GM18499 (cell line): ENCODE data around the gene PXDC1.
"Not testable (repeated sequence)": the region's sequence is repeated elsewhere in the genome, so short reads cannot be mapped to it uniquely, and the experiment has no call there.

Experiments
- ATAC-seq: cut with Tn5 transposase; IDR thresholded peaks from one replicate; pipeline ENCODE4 v1.9.1; 2021; ENCODE audit warnings: moderate number of reproducible peaks; ENCODE audit not compliant: insufficient read depth, unreplicated experiment

PXDC1 gene

DNA sequence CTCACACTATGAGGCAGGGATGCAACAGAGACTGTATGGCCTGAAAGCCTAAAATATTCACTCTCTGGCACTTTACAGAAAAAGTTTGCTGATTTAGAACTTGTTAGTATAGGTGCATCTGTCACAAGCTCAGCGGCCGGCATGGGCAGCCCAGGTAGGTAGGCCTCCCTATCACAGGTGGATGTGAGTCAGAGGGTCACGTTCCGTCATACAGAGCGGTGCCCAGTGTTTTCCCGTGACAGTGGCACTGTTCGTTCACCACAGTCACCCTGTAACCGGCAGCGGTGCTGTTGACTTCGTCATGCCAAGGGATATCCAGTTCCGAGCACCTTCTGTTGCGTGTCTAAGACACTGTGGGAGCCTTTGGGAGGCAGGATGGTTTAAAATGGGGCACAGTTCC, 32.9 kb upstream of the PXDC1 start:
- no peak for ATAC-seq

DNA sequence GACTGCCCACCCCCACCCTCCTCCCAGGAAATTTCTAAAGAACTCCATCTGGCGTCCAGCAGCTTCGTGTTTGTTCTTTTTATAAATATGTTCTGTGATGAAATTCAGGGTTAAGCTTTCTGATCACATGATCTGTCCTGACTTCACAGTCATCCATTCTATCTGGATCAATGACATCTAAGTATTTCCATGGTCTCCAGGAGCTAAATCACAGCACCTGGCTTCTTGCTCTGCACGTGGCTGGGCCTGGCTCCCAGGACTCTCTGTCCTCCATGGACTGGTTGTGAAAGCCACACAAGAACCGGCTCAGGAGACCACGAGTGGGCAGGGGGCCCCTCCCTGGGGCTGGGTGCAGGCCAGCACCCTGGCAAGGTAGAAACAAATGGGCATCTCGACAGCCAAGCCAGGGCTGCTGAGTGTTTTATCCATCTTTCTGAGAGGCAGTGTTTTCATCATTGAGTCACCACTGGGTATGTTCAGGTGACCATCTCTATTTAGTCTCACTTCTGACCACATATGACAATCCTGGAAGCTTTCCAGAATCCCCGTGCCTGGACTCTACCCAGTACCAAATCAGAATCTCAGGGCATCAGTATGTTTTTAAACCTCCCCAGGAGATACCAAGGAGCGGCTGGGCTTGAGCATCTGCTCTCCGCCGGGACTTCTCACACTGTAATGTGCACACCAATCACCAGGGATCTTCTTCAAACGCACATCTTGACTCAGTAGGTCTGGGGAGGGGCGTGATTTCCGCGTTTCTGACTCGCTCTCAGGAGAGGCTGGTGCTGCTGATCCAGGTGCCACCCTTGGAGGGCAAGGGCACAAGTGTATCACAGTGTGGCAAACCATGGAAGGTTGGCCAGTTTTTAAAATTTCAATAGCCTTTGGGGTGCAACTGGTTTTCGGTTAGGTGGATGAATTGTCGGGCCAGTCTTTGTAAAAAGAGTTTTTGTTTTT, 31.6 kb upstream of the PXDC1 start:
- no peak for ATAC-seq

DNA sequence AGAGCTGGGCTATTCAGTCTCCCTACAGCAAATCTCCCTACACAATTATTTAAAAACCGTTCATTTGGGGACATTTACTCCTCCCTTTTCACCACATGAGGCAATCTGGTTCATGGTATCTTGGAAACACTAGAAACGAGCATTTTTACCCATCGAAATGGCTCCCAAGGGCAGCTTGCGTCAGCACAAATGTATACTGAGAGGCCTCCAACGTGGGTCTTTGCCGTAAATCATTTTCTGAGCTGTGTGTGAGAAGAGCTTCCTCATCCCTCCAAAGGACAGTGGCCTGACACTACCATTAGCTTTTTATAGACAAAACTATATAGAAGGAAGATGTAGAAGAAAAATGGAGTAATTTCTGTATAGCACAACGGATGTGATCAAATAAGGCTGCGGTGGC, 30.0 kb upstream of the PXDC1 start:
- no peak for ATAC-seq

DNA sequence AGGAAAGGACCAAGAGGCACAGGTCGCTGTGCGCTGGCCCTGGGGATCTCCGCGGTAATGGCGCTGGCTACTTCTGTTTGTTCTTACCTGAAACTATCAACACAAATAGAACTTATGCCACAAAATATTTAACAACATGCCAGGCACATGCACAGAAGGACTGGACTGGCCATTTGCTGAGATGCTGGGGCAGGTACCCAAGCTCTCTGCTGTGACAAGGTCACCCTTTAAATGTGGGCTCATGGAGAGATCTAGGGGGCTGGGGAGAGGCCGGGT, 28.0 kb upstream of the PXDC1 start:
- ATAC-seq, result no peak

DNA sequence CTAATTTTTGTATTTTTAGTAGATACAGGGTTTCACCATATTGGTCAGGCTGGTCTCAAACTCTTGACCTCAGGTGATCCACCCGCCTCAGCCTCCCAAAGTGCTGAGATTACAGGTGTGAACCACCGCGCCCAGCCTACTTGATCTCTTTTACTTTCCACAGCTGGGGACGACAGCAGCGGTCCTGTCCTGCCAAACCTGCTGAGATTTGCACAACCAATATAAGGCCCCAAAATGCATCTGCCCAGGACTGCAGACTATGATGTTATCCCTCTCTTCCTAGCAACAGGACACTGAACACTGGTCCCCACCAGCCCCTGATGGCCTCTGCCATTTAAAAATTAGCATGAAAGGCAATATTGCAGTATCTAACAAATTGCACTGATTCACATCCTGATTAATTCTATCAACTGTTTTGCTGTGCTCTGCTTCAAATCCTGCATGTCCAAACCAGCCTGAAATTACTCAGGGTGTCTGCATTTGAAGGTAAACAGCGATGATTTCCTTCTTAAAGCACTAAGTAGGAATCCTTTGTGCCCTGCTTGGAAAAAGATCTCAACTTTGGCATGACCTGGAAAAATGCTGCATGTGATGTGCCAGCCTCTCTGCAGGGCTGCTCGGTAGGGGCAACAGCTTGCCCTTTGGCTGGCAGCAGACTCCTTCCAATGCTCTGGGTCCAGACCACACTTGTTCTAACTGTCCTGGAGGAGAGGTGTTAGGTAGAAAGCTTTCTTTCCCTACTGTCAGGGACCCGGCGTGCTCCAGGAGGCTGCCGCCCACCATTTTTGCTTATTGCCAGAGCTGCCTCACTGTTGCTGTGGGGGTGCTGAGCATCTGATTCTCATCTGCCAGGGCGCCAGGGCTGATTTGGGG, 27.4 kb upstream of the PXDC1 start:
- ATAC-seq, result no peak

DNA sequence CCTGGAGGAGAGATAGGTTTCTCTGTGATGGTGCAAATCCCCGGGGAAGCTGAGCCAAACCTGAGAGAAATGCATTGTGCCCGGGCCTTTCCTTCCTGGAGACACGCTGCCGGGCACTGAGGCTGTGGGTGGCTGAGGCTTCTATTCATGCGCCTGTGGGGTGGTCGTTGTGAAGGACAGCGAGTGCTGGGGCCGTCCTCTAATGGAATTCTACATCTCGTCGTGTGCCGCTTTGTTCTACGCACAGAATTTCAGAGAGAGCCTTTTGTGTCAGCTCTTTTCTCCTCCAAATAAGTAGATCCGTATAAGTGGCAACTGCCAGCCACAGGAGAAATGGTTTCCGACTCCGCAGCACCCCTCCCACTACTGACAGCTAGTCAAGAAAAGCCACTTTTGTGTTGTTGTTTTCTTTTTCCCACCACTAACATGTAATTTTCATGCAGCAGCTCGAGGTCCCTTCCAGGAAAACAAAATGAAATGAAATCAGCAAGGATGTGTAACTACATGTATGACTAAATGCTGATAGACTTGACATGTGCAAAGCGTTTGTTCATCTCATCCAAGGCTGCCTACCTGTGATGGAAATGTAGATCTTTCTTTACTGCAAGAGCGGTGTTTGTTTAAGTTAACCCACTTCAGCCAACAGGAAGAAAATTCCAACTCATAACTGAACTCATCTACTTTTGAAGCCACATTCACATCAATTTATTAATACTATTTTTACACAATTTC, 26.4 kb upstream of the PXDC1 start:
- no peak for ATAC-seq

DNA sequence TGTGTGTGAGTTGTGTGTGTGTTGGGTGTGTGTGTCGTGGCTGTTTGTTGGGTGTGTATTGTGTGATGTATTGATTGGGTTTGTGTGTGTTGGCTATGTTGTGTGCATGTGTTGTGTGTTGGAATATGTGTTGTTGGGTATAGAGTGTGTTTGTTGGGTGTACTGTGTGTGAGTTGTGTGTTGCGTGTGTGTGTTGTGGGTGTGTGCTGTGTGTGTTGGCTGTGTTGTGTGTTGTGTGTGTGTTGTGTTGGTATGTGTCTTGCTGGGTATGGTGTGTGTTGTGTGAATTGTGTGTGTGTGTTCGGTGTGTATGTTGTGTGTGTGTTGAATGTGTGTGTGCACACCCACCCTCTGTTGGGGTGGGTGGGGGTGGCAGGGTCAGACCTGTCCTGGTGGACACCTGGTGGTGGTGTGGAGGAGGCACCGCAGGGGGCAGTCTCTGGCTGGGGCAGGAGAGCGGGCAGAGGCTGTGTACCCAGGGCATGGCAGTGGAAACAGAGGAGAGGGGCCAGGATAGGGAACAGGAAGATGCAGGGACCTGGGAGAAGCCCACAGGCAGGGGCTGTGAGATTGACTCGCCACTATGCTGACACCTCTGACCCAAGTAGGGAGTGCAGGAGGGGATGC, 25.5 kb upstream of the PXDC1 start:
- no peak for ATAC-seq

DNA sequence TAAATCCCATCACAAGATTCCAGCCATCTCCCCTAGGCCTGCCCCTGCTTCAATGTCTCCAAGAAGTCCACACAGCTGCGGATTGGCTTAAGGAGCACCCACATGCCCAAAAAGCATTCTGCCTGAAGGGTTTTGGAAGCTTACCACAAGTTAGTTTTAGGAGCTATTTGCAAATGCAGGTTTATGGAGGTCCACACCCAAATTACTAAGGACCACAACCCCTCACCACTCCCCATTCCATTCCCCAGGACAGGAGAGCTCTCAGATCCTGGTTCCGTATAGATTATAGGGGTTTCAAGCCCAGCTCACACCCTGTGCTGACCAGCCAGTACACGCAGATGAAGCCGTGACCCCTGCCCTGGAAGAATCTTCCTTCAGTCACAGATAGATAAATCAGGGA, 24.3 kb upstream of the PXDC1 start:
- no peak for ATAC-seq

DNA sequence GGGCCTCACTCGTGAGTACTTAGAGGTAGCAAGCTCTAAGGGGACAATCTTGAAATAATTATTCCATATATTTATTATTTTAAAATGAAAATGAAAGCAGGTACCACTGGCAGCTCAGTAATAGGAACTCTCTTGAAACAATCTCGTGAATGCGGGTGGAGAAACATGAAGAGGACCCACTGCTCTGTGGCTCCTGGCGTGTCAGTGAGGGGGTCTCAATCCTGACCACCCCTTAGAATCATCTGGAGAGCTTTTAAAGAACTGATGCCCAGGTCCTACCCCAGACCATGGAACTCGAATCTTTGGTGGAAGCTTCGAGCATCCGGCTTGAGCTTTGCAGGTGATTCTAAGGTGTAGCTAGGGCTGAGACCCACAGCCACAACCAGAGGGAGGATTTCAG, 23.9 kb upstream of the PXDC1 start:
- no peak for ATAC-seq

DNA sequence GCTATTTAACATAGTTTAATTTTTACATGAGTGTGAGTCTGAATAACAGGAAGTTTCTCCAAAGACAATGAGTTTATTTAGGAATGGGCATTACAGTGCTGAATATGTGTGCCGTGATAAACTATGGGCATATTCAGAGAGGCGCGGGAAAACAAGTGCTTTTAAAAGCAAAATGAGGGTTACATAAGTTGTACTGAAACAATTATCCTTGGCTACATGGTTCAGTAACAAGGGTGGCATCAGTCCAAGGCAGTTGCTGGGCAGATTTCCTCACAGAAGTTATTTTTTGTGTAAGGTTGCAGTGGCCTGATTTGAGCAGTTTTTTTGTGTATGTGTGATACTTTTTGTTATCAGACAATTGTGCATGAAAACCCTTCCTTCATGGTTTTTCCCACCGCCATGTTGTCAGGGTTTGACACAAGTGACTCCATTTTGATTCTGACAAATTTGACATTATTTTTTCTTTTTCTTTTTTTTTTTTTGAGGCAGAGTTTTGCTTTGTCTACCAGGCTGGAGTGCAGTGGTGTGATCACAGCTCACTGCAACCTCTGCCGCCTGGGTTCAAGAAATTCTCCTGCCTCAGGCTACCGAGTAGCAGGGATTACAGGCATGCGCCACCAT, 22.3 kb upstream of the PXDC1 start:
- ATAC-seq, result no peak

DNA sequence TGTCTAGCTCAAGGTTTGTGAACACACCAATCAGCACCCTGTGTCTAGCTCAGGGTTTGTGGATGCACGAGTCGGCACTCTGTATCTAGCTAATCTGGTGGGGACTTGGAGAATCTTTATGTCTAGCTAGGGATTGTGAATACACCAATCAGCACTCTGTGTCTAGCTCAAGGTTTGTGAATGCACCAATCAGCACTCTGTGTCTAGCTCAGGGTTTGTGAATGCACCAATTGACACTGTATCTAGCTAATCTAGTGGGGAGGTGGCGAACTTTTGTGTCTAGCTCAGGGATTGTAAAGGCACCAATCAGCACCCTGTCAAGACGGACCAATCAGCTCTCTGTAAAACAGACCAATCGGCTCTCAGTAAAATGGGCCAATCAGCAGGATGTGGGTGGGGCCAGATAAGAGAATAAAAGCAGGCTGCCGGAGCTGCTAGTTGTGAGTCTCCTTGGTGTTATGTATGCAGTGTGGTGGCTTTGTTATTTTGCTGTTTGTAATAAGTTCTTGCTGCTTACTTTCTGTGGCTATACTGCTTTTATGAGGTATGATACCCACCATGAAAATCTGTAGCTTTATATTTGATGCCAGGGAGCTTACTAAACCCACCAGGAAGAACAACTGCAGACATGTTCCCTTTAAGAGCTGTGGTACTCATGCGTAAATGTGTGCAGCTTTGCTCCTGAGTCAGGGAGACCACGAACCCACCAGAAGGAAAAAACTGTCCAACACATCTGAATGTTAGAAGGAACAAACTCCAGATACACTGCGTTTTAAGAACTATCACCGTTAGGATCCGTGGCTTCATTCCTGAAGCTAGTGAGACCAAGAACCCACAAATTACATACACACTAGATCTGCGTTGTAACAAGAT, 20.9 kb upstream of the PXDC1 start:
- ATAC-seq, result not testable (repeated sequence)

DNA sequence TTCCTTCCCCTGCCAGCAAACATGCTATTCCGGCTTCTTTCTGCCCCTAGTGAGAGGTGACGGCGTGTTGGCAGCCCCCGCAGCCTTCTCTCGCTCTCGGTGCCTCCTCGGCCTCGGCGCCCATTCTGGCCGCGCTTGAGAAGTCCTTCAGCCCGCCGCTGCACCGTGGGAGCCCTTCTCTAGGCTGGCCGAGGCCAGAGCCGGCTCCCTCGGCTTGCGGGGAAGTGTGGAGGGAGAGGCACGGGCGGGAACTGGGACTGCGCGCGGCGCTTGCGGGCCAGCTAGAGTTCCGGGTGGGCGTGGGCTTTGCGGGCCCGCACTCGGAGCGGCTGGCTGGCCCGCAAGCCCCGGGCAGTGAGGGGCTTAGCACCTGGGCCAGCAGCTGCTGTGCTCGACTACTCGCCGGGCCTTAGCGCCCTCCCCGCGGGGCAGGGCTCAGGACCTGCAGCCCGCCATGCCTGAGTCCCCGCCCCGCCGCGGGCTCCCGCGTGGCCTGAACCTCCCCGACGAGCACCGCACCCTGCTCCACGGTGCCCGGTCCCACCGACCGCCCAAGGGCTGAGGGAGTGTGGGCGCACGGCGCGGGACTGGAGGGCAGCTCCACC, 20.0 kb upstream of the PXDC1 start:
- ATAC-seq, result no peak

DNA sequence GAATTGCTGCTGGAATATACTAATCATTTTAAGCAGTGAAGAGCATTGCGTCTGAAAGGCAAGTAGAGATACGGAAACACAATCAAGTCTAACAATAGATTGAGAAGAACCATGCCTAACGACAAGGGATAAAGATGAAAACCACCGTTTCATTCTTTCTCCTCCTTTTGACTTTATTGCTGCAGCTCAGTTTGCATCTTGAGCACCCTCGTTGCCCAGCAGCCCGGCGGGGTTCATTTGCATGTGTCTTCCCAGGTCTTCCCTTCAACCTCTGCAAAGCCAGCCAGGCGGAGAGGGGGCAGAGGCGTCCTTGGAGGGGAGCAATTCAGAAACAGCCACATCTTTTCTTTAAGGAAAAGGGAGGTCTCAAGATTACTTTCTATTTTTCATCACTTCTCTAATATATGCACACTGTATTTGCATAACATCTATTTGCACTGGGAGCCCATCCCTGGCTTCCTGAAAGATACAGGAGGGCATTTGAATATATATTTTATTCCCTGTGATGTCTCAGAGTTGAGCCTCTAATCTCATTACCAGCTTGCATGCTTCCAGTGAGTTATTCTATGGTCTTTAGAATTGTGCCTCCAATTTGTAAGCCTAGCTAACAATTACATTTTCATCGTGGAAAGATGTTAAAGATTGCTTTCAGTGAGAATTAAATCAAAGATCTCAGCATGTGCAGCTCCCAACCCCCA, 18.7 kb upstream of the PXDC1 start:
- ATAC-seq, result no peak

DNA sequence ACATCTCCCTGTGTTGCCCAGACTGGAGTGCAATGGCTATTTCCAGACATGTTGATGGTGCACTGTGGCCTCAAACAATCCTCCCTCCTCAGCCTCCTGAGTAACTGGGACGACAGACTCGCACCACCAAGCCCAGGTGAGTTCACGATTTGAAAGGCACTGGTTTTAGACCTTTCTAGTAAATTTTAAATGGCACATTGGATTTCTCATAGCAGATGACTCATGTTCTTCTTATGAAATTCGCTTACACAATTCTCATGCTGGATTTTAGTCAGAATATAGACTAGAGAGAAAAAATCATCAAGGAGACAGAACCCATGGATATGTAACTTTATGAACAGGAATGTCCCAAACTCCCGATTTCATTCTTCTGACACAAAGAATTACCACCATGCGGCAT, 18.1 kb upstream of the PXDC1 start:
- ATAC-seq, result no peak

DNA sequence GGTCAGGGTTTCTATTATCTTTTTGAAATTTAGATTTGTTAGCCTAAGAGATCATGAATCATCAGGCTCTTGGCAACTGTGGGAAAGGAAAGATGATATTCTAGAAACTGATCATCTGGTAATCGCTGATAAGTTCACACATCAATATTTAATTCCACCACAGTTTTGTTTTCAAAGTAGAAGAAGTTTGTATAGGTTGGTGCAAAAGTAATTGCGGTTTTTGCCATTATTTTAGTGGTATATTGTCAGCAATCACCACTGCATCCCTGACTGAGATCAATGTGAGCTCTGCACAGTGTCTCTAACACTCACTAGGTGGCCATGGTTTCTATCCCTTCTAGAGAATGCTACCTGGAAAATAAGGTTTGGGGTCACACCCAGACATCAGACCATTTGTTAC, 17.0 kb upstream of the PXDC1 start:
- no peak for ATAC-seq

DNA sequence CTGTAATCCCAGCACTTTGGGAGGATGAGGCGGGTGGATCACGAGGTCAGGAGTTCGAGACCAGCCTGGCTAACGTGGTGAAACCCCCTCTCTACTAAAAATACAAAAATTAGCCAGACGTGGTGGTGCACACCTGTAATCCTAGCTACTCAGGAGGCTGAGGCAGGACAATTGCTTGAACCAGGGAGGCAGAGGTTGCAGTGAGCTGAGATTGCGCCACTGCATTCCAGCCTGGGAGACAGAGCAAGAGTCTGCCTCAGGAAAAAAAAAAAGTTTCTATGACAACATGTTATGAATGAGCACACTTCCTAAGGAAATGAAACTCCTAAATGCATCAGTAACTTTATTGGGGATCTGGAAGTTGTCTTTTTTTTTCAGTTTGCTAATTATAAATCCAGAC, 16.0 kb upstream of the PXDC1 start:
- not testable (repeated sequence) for ATAC-seq

DNA sequence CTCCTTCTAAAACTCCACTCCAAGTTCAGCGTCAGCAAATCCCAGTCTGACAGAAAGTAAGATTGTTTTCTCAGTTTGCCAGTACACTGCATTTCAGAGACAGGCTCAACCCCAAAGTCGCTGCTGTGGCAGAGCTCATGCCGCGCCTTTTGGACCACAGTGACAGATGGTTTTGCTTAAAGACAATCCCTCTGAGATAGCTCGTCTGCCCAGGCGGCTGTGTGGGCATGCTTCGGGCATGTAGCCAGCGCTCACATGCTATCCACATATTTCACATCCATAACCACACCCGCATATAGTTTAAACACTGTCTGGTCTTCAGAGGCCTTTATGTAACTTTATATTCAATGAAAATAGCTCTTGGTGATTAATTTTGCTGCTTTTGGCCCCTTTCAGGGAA, 14.7 kb upstream of the PXDC1 start:
- ATAC-seq, result no peak

DNA sequence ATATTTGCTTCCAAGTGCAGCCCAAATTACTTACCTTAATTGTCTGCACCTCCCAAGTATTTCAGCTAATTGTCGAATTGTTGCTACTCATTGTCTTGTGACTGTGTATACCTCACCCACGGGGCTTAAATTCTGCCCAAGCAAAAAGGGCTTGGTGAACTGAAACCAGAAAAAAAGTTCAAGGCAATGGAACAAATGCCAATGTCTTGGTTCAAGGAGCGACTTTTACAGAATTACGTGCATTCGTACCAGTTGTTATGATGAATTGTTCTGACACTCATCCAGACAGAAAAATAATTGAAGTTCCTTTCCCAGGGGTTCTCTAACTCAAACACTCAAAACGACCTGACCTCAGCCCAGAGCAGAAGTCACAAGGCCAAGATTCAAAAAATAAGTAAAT, 13.9 kb upstream of the PXDC1 start:
- ATAC-seq, result no peak
